PC-9 (cell line): Measurements from ENCODE around the gene CHI3L1. TPM values are rescaled to one million over a fixed set of nuclear protein-coding genes. Genes with fewer than 3 reads are reported as not detected.

ENCODE experiments used
- BruUV-seq: library from RNA; stranded (reverse); fragments of 400-500 nt; replicated peaks from 2 replicates; lab custom pipeline; 2021; lab: Mats Ljungman, UMichigan
- CTCF ChIA-PET: fragments of 300-600 bp; sonication (Branson Sonifier 250); formaldehyde crosslinking; loops from one replicate; lab custom pipeline; 2022; ENCODE audit warnings: antibody characterized with exemption; lab: Charles Lee
- POLR2A ChIA-PET: fragments of 300-600 bp; sonication (Branson Sonifier 250); formaldehyde crosslinking; loops from one replicate; lab custom pipeline; 2022; ENCODE audit warnings: antibody characterized with exemption; ENCODE audit not compliant: unreplicated experiment; lab: Charles Lee
- DNase-seq, 2 experiments: peaks; one replicate each; pipeline versions ENCODE4 v3.0.0 to v3.0.0-alpha.2; 2015 to 2022; ENCODE audit warnings: mixed read lengths in 1 of 2
- H2AFZ ChIP-seq: fragments of 200-600 bp; sonication (generic); 2 replicates; pipeline ENCODE4 v1.8.1; 2017; ENCODE audit warnings: antibody characterized with exemption
- H3F3A ChIP-seq: fragments of 200-600 bp; sonication (generic); 2 replicates; pipeline ENCODE4 v1.8.1; 2017; ENCODE audit warnings: antibody characterized with exemption, mild to moderate bottlenecking, low read depth; ENCODE audit not compliant: insufficient read depth
- H3K27ac ChIP-seq: fragments of 200-600 bp; sonication (generic); 2 replicates; pipeline ENCODE4 v1.6.1; 2016; ENCODE audit warnings: mixed run types
- H3K27me3 ChIP-seq: fragments of 200-600 bp; sonication (generic); 2 replicates; pipeline ENCODE4 v1.6.1; 2016; ENCODE audit warnings: low read depth, mixed run types; ENCODE audit not compliant: insufficient read depth
- H3K36me3 ChIP-seq: fragments of 200-600 bp; sonication (generic); 2 replicates; pipeline ENCODE4 v1.6.1; 2016; ENCODE audit warnings: low read depth, mixed run types
- H3K4me1 ChIP-seq: fragments of 200-600 bp; sonication (generic); replicated peaks from 2 replicates; pipeline ENCODE4 v1.6.1; 2016; ENCODE audit warnings: mixed run types; ENCODE audit not compliant: insufficient read depth
- H3K4me2 ChIP-seq: fragments of 200-600 bp; sonication (generic); 2 replicates; pipeline ENCODE4 v1.6.1; 2017; ENCODE audit warnings: mixed run types
- H3K4me3 ChIP-seq: fragments of 200-600 bp; sonication (generic); 2 replicates; pipeline ENCODE4 v1.6.1; 2016; ENCODE audit warnings: mixed run types
- H3K79me2 ChIP-seq: fragments of 200-600 bp; sonication (generic); 2 replicates; pipeline ENCODE4 v1.6.1; 2017; ENCODE audit warnings: low read depth, mixed run types
- H3K9me2 ChIP-seq: fragments of 200-600 bp; sonication (generic); 2 replicates; pipeline ENCODE4 v1.8.1; 2017; ENCODE audit warnings: mild to moderate bottlenecking; ENCODE audit not compliant: insufficient read depth
- H3K9me3 ChIP-seq: fragments of 200-600 bp; sonication (generic); 2 replicates; pipeline ENCODE4 v1.8.1; 2016; ENCODE audit warnings: low read depth; ENCODE audit not compliant: insufficient read depth
- H4K20me1 ChIP-seq: fragments of 200-600 bp; sonication (generic); 2 replicates; pipeline ENCODE4 v1.8.1; 2017; ENCODE audit not compliant: insufficient read depth
- CTCF ChIP-seq: fragments of 200-600 bp; sonication (generic); conservative IDR thresholded peaks from 2 replicates; pipeline ENCODE4 v1.6.1; 2017; ENCODE audit warnings: mixed run types, antibody characterized with exemption, mild to moderate bottlenecking, moderate library complexity
- EZH2 ChIP-seq: fragments of 200-600 bp; sonication (generic); IDR thresholded peaks from 2 replicates; pipeline ENCODE4 v1.8.0; 2017; ENCODE audit warnings: antibody characterized with exemption, low read depth
- intact Hi-C: fragments of 100-400 bp; cut with micrococcal nuclease; formaldehyde crosslinking; loops from one replicate; pipeline ENCODE4 v1.10.0; 2022; ENCODE audit not compliant: unreplicated experiment
- total RNA-seq: library from RNA; stranded (reverse); gene quantifications from 2 replicates; pipeline ENCODE4 v1.2.3, GENCODE V29; 2021

CHI3L1 gene
- total RNA-seq, 1 experiment from 2014 or later: not detected

GRCh38 chr1:203159844-203160243, 26.7 kb downstream of the CHI3L1 start:
- H2AFZ ChIP-seq: no peak overlapping the region
- peaks cover 13% of the 10 kb centered on the region; the same call in 1 of the 2 replicates for H3K79me2 ChIP-seq
- DNase-seq: no peak
- H3K9me3 ChIP-seq: peaks cover 8% of the 10 kb centered on the region
- POLR2A ChIA-PET: no interaction called here
- no peaks in the 10 kb centered on the region for H3K9me2 ChIP-seq
- no peak for TF ChIP-seq EZH2
- no peak for TF ChIP-seq CTCF
- peaks cover 18% of the 10 kb centered on the region for H3K36me3 ChIP-seq
- CTCF ChIA-PET: no interaction called here
- H3K4me2 ChIP-seq: no peak overlapping the region
- no TSS peak for BruUV-seq
- peaks cover 40% of the 10 kb centered on the region for H3K4me1 ChIP-seq
- no peaks in the 10 kb centered on the region for H4K20me1 ChIP-seq
- H3K4me3 ChIP-seq: no peak overlapping the region
- H3K27ac ChIP-seq: no peak overlapping the region
- peaks cover 23% of the 10 kb centered on the region for H3F3A ChIP-seq
- H3K27me3 ChIP-seq: no peaks in the 10 kb centered on the region
- intact Hi-C loops: no loop called here

- intact Hi-C loops: no loop called here
- peaks cover 13% of the 10 kb centered on the region; the same call in 1 of the 2 replicates for H3K79me2 ChIP-seq
- H3K4me1 ChIP-seq: peaks cover 47% of the 10 kb centered on the region
- no peak for DNase-seq
- ChIA-PET CTCF (no interaction called here), POLR2A (no interaction called here)
- H3K4me2 ChIP-seq: no peak overlapping the region
- no peaks in the 10 kb centered on the region for H4K20me1 ChIP-seq
- H3K27ac ChIP-seq: no peak overlapping the region
- H3K36me3 ChIP-seq: peaks cover 18% of the 10 kb centered on the region
- H3K9me2 ChIP-seq: no peaks in the 10 kb centered on the region
- TF ChIP-seq EZH2: no peak
- peaks cover 8% of the 10 kb centered on the region for H3K9me3 ChIP-seq
- BruUV-seq: no TSS peak
- peaks cover 30% of the 10 kb centered on the region for H3F3A ChIP-seq
- H2AFZ ChIP-seq: no peak overlapping the region
- no peaks in the 10 kb centered on the region for H3K27me3 ChIP-seq
- H3K4me3 ChIP-seq: no peak overlapping the region
Observed at GRCh38 chr1:203158960-203159665, 27.4 kb downstream of the CHI3L1 start.

- no peaks in the 10 kb centered on the region for H4K20me1 ChIP-seq
- BruUV-seq: no TSS peak
- peaks cover 13% of the 10 kb centered on the region; the same call in 1 of the 2 replicates for H3K79me2 ChIP-seq
- no peak for DNase-seq
- ChIA-PET CTCF (no interaction called here), POLR2A (no interaction called here)
- TF ChIP-seq CTCF (no peak), EZH2 (no peak)
- H3K36me3 ChIP-seq: peaks cover 18% of the 10 kb centered on the region
- peaks cover 54% of the 10 kb centered on the region for H3K4me1 ChIP-seq
- H3K4me2 ChIP-seq: no peak overlapping the region
- no peak overlapping the region for H3K27ac ChIP-seq
- H3K9me2 ChIP-seq: no peaks in the 10 kb centered on the region
- H2AFZ ChIP-seq: no peak overlapping the region
- intact Hi-C loops: no loop called here
- peaks cover 37% of the 10 kb centered on the region for H3F3A ChIP-seq
- H3K4me3 ChIP-seq: no peak overlapping the region
- peaks cover 8% of the 10 kb centered on the region for H3K9me3 ChIP-seq
- no peaks in the 10 kb centered on the region for H3K27me3 ChIP-seq
Observed at GRCh38 chr1:203158423-203158822, 28.1 kb downstream of the CHI3L1 start.
